Activated CD8-positive, alpha-beta T cell treated with anti-CD3 and anti-CD28 coated beads, Interleukin-2, amount 10 ng/mL, durations not matched to agents 7 days and 5 days (primary cell): ENCODE results near the gene LIX1L. TPM values are rescaled to one million over a fixed set of nuclear protein-coding genes. Genes with fewer than 3 reads are reported as not detected.

ENCODE experiments used
- total RNA-seq, 2 experiments: library from RNA; stranded (reverse); gene quantifications; one replicate each; pipeline ENCODE4 v1.2.3, GENCODE V29; 2021

LIX1L gene
- total RNA-seq, 2 experiments from 2014 or later, result 45.8 to 48.4 TPM

Other genes starting within 250 kb of the LIX1L start
- gene CD160, start 238.5 kb downstream of the LIX1L start, total RNA-seq, result 1 to 10 TPM; 2.4 to 3.1 TPM
- 10 to 100 TPM; 15.1 to 15.5 TPM for gene RNF115, start 133.9 kb downstream of the LIX1L start, total RNA-seq
- gene POLR3C, start 133.8 kb downstream of the LIX1L start, total RNA-seq, result 10 to 100 TPM; 29.7 to 31.5 TPM
- 1 to 10 TPM; 2.2 to 3.8 TPM for gene NUDT17, start 112.4 kb downstream of the LIX1L start, total RNA-seq
- 10 to 100 TPM; 19.8 to 23.7 TPM for gene PIAS3, start 98.9 kb downstream of the LIX1L start, total RNA-seq
- 1 to 10 TPM in 1 of 2 experiments, under 1 TPM in 1; 0.76 to 1.1 TPM for gene ANKRD35, start 72.2 kb downstream of the LIX1L start, total RNA-seq
- gene ITGA10, start 48.0 kb downstream of the LIX1L start, total RNA-seq, result 1 to 10 TPM; 2.2 to 2.9 TPM
- 10 to 100 TPM; 33.3 to 35.9 TPM for gene PEX11B, start 39.3 kb downstream of the LIX1L start, total RNA-seq
- 100 to 1,000 TPM; 202 to 204 TPM for gene RBM8A, start 30.5 kb downstream of the LIX1L start, total RNA-seq
- gene ANKRD34A, start 6.6 kb upstream of the LIX1L start, total RNA-seq, result 1 to 10 TPM; 1.8 to 2.4 TPM
- gene POLR3GL, start 6.7 kb upstream of the LIX1L start, total RNA-seq, result 10 to 100 TPM; 25.0 to 26.5 TPM
- gene TXNIP, start 38.6 kb upstream of the LIX1L start, total RNA-seq, result 100 to 1,000 TPM; 190 to 195 TPM
- not detected for gene HJV, start 63.7 kb upstream of the LIX1L start, total RNA-seq
- gene NBPF10, start 186.8 kb upstream of the LIX1L start, total RNA-seq, result 1 to 10 TPM; 2.5 to 2.6 TPM